NOMO-1 treated with dmso at 0.1 percent for 144 hours (cell line): ENCODE results near the gene EXOC6.

Experiments
- DNase-seq: peaks from one replicate; lab custom pipeline; 2025; ENCODE audit not compliant: unreplicated experiment; lab: John Stamatoyannopoulos, UW

Gene EXOC6

DNA sequence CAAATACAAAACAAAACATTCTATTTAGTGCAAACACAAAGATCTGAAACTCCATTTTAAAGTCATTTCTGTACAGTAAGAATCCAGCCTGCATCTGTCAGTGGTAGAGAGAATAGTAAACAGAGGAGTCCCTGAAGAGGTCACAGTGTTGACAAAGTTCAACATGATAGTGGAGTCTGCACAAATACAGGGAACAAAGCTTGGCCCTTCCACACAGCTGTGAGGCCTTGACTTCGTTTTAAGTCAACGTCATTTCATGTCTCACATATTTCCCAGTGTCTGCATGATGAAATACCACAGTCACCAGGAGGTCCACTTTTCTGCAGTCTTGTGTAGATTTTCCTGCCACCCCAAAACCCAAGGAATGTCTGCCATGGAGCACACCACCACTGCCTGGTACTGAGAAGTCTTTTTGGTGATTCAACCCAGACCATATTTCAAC is 258.3 kb downstream of the EXOC6 start:
- DNase-seq, result no peak
